Activated T-helper 1 cell treated with Interleukin-2 at 50 U/mL for 16 hours (primary cell): ENCODE data around the gene CCR5AS.
"Not testable (repeated sequence)": the region's sequence is repeated elsewhere in the genome, so short reads cannot be mapped to it uniquely, and the experiment has no call there.

Experiments used
- DNase-seq: peaks from one replicate; pipeline ENCODE4 v3.0.0-alpha.2; 2020; ENCODE audit warnings: low read depth

Gene CCR5AS

GRCh38 chr3:46402902-46403301 is 4.0 kb downstream of the CCR5AS start:
- not testable (repeated sequence) for DNase-seq

- no peak for DNase-seq
These were observed 5.3 kb downstream of the CCR5AS start for GRCh38 chr3:46401579-46401978.

- no peak for DNase-seq
These were observed 6.0 kb downstream of the CCR5AS start for GRCh38 chr3:46400846-46401245.

- no peak for DNase-seq
These were observed 6.7 kb downstream of the CCR5AS start for GRCh38 chr3:46400000-46400734.

GRCh38 chr3:46399557-46399956 is 7.3 kb downstream of the CCR5AS start:
- DNase-seq: no peak

- DNase-seq: no peak
These were observed 7.8 kb downstream of the CCR5AS start for GRCh38 chr3:46399098-46399497.

- DNase-seq: no peak
These were observed 8.5 kb downstream of the CCR5AS start for GRCh38 chr3:46398186-46398955.

- no peak for DNase-seq
These were observed 9.8 kb downstream of the CCR5AS start for GRCh38 chr3:46397111-46397510.

- no peak for DNase-seq
These were observed 10.9 kb downstream of the CCR5AS start for GRCh38 chr3:46395766-46396530.

GRCh38 chr3:46395210-46395661 is 11.6 kb downstream of the CCR5AS start:
- no peak for DNase-seq

GRCh38 chr3:46393554-46394434 is 13.1 kb downstream of the CCR5AS start:
- no peak for DNase-seq

GRCh38 chr3:46393011-46393410 is 13.9 kb downstream of the CCR5AS start:
- no peak for DNase-seq

- DNase-seq: not testable (repeated sequence)
These were observed 15.3 kb downstream of the CCR5AS start for GRCh38 chr3:46391526-46391925.

- DNase-seq: no peak
These were observed 17.6 kb downstream of the CCR5AS start for GRCh38 chr3:46389306-46389705.

- not testable (repeated sequence) for DNase-seq
These were observed 18.0 kb downstream of the CCR5AS start for GRCh38 chr3:46388847-46389246.

GRCh38 chr3:46386205-46386604 is 20.7 kb downstream of the CCR5AS start:
- no peak for DNase-seq

GRCh38 chr3:46383951-46384330 is 22.9 kb downstream of the CCR5AS start:
- no peak for DNase-seq

GRCh38 chr3:46383211-46383950 is 23.5 kb downstream of the CCR5AS start:
- DNase-seq: no peak

- DNase-seq: no peak
These were observed 25.2 kb downstream of the CCR5AS start for GRCh38 chr3:46381625-46382024.

GRCh38 chr3:46380471-46381221 is 26.2 kb downstream of the CCR5AS start:
- no peak for DNase-seq
